Type B pancreatic cell (in vitro differentiated cells): Measurements from ENCODE around the gene LMCD1. TPM values are rescaled to one million over a fixed set of nuclear protein-coding genes. Genes with fewer than 3 reads are reported as not detected.

Source experiments
- DNase-seq: peaks from one replicate; pipeline ENCODE4 v3.0.0; 2021; ENCODE audit warnings: mixed read lengths; ENCODE audit not compliant: unreplicated experiment; ENCODE audit errors: extremely low spot score
- H3K27ac Mint-ChIP-seq: 2 replicates; pipeline ENCODE4 v1.8.0; 2021; ENCODE audit warnings: mild to moderate bottlenecking, mixed read lengths
- H3K27me3 Mint-ChIP-seq: 2 replicates; pipeline ENCODE4 v1.8.0; 2021; ENCODE audit warnings: mixed read lengths
- H3K36me3 Mint-ChIP-seq: 2 replicates; pipeline ENCODE4 v1.8.0; 2021; ENCODE audit warnings: mixed read lengths
- H3K4me1 Mint-ChIP-seq: one replicate; pipeline ENCODE4 v1.8.0; 2021; ENCODE audit warnings: mixed read lengths; ENCODE audit not compliant: unreplicated experiment
- H3K4me3 Mint-ChIP-seq: 2 replicates; pipeline ENCODE4 v1.8.0; 2021; ENCODE audit warnings: mild to moderate bottlenecking, mixed read lengths
- H3K9me3 Mint-ChIP-seq: 2 replicates; pipeline ENCODE4 v1.8.0; 2021; ENCODE audit warnings: mixed read lengths
- CTCF ChIP-seq: fragments of 200-600 bp; sonication (generic); conservative IDR thresholded peaks from 2 replicates; pipeline ENCODE4 v1.5.0; 2021; ENCODE audit warnings: antibody characterized with exemption, mild to moderate bottlenecking
- total RNA-seq: library from RNA; stranded (reverse); gene quantifications from 2 replicates; pipeline ENCODE4 v1.2.1, GENCODE V29; 2021; ENCODE audit warnings: low replicate concordance

Gene LMCD1
- total RNA-seq, 1 donor from 2014 or later: 33.1 TPM

- no peak overlapping the region for H3K27ac Mint-ChIP-seq
- no peaks in the 10 kb centered on the region for H3K36me3 Mint-ChIP-seq
- no peaks in the 10 kb centered on the region for H3K9me3 Mint-ChIP-seq
- peaks cover 11% of the 10 kb centered on the region for H3K27me3 Mint-ChIP-seq
- no peak overlapping the region for H3K4me3 Mint-ChIP-seq
- TF ChIP-seq CTCF: no peak
- DNase-seq: no peak
- H3K4me1 Mint-ChIP-seq: peaks cover 17% of the 10 kb centered on the region
Observed at GRCh38 chr3:8596321-8597218, 94.9 kb downstream of the LMCD1 start.

GRCh38 chr3:8597219-8597853, 95.7 kb downstream of the LMCD1 start:
- no peak overlapping the region for H3K4me3 Mint-ChIP-seq
- H3K9me3 Mint-ChIP-seq: no peaks in the 10 kb centered on the region
- peaks cover 11% of the 10 kb centered on the region for H3K27me3 Mint-ChIP-seq
- no peak overlapping the region for H3K27ac Mint-ChIP-seq
- no peaks in the 10 kb centered on the region for H3K36me3 Mint-ChIP-seq
- peaks cover 17% of the 10 kb centered on the region for H3K4me1 Mint-ChIP-seq
- no peak for TF ChIP-seq CTCF
- no peak for DNase-seq

- no peak for DNase-seq
- no peak overlapping the region for H3K4me3 Mint-ChIP-seq
- peaks cover 8% of the 10 kb centered on the region for H3K27me3 Mint-ChIP-seq
- H3K27ac Mint-ChIP-seq: no peak overlapping the region
- no peaks in the 10 kb centered on the region for H3K9me3 Mint-ChIP-seq
- TF ChIP-seq CTCF: no peak
- H3K36me3 Mint-ChIP-seq: no peaks in the 10 kb centered on the region
- H3K4me1 Mint-ChIP-seq: peaks cover 17% of the 10 kb centered on the region
Observed at GRCh38 chr3:8599146-8599545, 97.5 kb downstream of the LMCD1 start.

GRCh38 chr3:8600457-8600856, 98.8 kb downstream of the LMCD1 start:
- Mint-ChIP-seq H3K36me3 (no peaks in the 10 kb centered on the region), H3K27ac (no peak overlapping the region), H3K27me3 (peaks cover 4% of the 10 kb centered on the region), H3K4me3 (no peak overlapping the region), H3K4me1 (peaks cover 17% of the 10 kb centered on the region), H3K9me3 (no peaks in the 10 kb centered on the region)
- no peak for TF ChIP-seq CTCF
- DNase-seq: no peak

GRCh38 chr3:8603115-8603710, 101.6 kb downstream of the LMCD1 start:
- no peaks in the 10 kb centered on the region for H3K36me3 Mint-ChIP-seq
- DNase-seq: no peak
- TF ChIP-seq CTCF: no peak
- peaks cover 8% of the 10 kb centered on the region for H3K27me3 Mint-ChIP-seq
- peaks cover 3% of the 10 kb centered on the region for H3K9me3 Mint-ChIP-seq
- H3K27ac Mint-ChIP-seq: no peak overlapping the region
- H3K4me3 Mint-ChIP-seq: no peak overlapping the region
- peaks cover 17% of the 10 kb centered on the region for H3K4me1 Mint-ChIP-seq
